DOHH2 (cell line): Measurements from ENCODE around the gene UMPS.

Experiments
- CTCF ChIP-seq: fragments of 200-600 bp; sonication (generic); IDR thresholded peaks from one replicate; pipeline ENCODE4 v1.5.1; 2014; ENCODE audit warnings: antibody characterized with exemption, mild to moderate bottlenecking, low read depth, low read length; ENCODE audit not compliant: poor library complexity, severe bottlenecking
- EZH2phosphoT487 ChIP-seq: fragments of 200-600 bp; sonication (generic); IDR thresholded peaks from 2 replicates; pipeline ENCODE4 v1.6.1; 2017; ENCODE audit warnings: borderline replicate concordance, mild to moderate bottlenecking, antibody characterized with exemption, low read length, moderate library complexity, mixed read lengths

- TF ChIP-seq CTCF (no peak), EZH2phosphoT487 (no peak)
These were observed 50.1 kb downstream of the UMPS start for GRCh38 chr3:124780356-124780755.
